HK-2 (cell line): Measurements from ENCODE around the gene DUSP16.

Experiments
- DNase-seq: peaks from one replicate; pipeline ENCODE4 v3.0.0-alpha.2; 2018; ENCODE audit not compliant: unreplicated experiment

Gene DUSP16

DNA sequence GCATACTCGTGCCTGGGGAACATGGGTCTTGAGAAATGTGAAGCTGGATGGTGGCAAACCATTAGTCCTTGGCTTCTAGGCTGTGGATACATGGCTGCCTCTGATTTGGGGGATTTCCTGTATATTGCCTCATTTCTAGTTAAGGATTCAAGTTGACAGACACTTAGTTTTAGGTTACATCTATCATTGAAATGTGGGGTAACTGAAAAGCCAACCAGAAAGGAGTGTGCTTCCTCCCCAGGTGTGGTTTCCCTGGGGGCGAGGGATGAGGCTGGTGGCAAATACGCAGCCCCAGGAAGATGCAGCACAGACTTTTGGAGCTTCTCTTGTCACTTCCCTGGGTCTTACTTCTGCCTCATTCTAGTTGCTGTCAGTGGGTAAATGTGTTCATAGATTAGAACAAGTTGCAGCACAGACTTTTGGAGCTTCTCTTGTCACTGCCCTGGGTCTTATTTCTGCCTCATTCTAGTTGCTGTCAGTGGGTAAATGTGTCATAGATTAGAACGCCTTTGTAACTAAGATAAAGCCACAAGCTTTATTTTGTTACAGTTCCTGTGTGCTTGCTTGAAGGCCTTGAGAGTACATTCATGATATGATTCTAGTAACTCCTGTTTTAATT lies 120.7 kb downstream of the DUSP16 start:
- DNase-seq, result no peak

DNA sequence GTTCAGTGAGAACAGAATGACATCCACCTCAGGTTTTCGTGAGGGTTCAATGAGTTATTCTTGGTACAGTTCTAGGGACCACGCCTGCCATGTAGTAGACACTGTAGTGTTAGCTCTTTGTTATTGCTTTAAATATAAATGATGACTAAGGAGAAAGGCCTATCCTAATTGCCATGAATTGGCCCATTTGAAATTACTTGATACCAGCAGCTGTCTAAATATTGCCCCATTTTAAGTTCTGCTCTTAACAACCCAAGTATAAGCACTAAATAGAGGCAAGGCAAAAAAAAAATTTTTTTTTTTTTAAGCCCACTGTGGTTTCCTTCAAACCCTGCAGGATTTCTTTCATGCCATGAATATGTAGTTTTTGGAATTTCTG lies 121.2 kb downstream of the DUSP16 start:
- DNase-seq, result no peak

DNA sequence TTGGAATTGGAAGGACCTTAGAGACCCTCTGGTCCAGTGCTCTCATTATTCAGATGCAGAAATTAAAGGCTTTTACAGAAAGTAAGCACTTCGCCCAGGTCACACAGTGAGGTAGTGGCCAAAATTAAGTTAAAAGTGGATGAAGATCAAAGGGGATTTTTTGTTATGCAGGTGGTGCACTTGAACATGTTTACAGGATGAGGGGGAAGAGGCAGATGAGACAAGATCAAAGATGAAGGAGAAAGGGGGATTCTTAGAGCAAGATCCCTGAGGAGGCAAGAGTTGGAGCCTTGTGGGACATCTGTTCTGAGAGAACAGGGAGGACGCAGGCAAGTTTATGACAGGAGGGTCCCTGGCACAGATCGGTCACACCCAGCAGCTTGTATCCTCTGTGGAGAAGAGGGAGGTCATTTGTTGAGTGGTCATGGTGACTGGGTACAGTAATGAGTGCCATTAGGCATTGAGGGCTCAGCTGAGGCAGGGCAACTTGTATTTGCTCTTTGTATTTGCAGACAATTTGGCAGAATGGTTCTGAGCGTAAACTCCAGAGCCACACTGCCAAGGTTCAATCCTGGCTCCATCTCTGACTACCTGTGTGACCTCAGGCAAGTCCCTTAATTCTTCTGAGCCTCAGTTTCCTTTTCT lies 121.8 kb downstream of the DUSP16 start:
- no peak for DNase-seq

- DNase-seq, result no peak
These were observed 123.0 kb downstream of the DUSP16 start for GRCh38 chr12:12439636-12440035.

GRCh38 chr12:12436831-12437345 lies 125.8 kb downstream of the DUSP16 start:
- DNase-seq, result no peak

DNA sequence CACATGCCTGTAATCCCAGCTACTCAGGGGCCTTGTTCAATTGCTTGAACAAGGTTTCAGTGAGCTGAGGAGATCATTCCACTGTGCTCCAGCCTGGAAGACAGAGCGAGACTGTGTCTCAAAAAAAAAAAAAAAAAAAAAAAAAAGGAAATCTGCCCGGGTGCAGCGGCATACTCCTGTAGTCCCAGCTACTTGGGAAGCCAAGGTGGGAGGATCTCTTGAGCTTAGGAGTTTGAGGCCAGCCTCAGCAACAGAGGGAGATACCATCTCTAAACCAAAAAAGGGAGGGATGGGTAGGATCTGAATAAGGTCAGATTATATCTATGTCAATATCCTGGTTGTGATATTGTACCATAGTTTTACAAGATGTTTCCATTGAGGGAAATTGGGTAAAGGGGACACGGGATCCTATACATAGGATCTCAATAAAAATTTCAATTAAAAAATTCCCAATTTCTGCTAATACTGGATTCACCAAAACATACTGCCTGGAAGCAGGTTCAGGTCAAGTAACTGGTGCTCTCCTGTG lies 129.4 kb downstream of the DUSP16 start:
- no peak for DNase-seq

DNA sequence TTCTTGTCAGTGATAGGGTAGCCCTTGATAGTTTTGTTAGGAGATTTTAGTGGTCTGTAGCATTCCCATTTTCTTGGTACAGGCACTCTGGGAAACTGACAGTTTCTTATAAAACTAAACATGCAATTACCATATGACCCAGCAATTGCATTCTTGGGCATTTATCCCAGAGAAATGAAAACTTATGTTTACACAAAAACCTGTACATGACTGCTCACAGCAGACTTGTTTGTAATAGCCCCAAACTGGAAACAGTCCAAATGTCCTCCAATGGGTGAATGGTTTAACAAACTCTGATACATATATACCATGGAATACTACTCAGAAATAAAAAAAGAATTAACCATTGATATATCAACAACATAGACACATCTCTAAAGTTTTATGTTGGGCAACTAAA lies 130.3 kb downstream of the DUSP16 start:
- no peak for DNase-seq

DNA sequence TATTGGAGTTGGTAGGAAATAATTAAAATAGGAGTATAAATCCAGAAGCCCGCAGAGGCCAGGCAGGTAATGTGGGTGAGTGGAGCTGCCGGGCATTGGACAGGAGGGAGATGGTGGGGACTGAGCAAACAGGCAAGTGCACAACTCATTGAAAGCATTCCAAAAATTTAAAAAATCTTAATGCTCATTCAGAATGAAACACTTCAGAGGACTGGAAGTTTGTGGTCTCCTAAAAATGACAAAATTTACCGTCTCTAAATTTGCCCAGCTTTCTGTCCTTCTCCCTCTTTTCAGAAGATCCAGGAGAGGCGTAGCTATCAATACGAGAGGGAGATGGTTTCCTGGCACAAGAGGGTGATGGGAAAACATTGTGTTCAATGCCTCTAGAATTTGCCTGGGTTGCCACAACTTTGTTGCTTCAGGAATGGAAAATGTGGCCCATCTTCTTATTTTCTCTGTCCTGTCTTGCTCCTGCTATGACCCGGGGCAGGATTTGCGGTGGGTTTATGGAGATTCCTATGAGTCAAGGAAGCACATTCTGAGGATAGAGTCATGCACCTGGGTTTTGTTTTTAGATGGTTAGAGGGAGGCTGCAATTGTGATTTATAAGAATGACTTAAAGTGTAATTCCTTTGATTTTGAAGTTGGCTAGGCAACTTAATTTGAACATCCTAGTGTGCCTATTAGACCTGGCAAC lies 133.6 kb downstream of the DUSP16 start:
- DNase-seq, result no peak

DNA sequence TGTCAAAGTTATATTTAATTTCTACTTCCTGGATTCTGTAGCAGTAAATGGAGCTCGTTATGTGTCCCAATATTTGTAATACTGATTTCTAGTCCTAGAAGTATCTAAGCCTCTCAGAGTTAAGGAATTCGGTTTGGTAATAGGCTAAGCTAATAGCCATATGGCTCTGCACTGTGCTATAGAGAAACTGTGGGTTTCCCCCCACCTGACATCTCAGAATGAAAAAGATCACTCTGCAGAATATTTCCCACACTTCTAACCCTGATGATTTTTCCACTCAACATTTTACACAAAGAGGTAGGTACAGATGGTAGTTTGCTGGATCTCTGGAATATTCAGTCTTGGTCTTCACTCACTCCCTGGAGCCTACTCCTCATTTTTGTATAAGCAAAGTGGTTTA lies 134.6 kb downstream of the DUSP16 start:
- no peak for DNase-seq

DNA sequence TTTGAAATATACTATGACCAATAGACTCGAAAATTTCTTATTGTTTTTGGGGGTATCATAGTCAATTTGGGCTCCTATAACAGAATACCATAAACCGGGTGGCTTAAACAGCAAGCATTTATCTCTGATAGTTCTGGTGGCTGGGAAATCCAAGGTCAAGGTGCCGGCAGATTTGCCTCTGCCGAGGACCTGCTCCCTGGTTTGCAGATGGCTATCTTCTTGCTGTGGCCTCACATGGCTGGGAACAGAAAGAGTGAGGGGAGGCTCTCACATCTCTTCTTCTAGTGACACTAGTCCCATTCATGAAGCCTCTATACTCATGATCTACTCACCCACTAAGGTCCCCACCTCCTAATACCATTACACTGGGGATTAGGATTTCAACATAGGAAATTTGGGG lies 135.1 kb downstream of the DUSP16 start:
- DNase-seq, result no peak

- no peak for DNase-seq
These were observed 137.0 kb downstream of the DUSP16 start for GRCh38 chr12:12425616-12426015.

- DNase-seq, result no peak
These were observed 137.7 kb downstream of the DUSP16 start for GRCh38 chr12:12425001-12425400.
